Activated naive CD4-positive, alpha-beta T cell treated with anti-CD3 and anti-CD28 coated beads, Interleukin-2, amount 50 U/mL, for 24 hours (primary cell): Measurements from ENCODE around the gene POU1F1.
"Not testable (repeated sequence)": the region's sequence is repeated elsewhere in the genome, so short reads cannot be mapped to it uniquely, and the experiment has no call there.

ENCODE experiments used
- H3K27ac Mint-ChIP-seq: one replicate; pipeline ENCODE4 v1.8.0; 2021; ENCODE audit warnings: mild to moderate bottlenecking, mixed read lengths
- H3K27me3 Mint-ChIP-seq: one replicate; pipeline ENCODE4 v1.8.0; 2021; ENCODE audit warnings: mixed read lengths
- H3K36me3 Mint-ChIP-seq: one replicate; pipeline ENCODE4 v1.8.0; 2021; ENCODE audit warnings: mixed read lengths
- H3K4me1 Mint-ChIP-seq: one replicate; pipeline ENCODE4 v1.8.0; 2021; ENCODE audit warnings: mixed read lengths
- H3K4me3 Mint-ChIP-seq: one replicate; pipeline ENCODE4 v1.8.0; 2021; ENCODE audit warnings: mild to moderate bottlenecking, mixed read lengths
- H3K9me3 Mint-ChIP-seq: one replicate; pipeline ENCODE4 v1.8.0; 2021; ENCODE audit warnings: mixed read lengths

POU1F1 gene

DNA sequence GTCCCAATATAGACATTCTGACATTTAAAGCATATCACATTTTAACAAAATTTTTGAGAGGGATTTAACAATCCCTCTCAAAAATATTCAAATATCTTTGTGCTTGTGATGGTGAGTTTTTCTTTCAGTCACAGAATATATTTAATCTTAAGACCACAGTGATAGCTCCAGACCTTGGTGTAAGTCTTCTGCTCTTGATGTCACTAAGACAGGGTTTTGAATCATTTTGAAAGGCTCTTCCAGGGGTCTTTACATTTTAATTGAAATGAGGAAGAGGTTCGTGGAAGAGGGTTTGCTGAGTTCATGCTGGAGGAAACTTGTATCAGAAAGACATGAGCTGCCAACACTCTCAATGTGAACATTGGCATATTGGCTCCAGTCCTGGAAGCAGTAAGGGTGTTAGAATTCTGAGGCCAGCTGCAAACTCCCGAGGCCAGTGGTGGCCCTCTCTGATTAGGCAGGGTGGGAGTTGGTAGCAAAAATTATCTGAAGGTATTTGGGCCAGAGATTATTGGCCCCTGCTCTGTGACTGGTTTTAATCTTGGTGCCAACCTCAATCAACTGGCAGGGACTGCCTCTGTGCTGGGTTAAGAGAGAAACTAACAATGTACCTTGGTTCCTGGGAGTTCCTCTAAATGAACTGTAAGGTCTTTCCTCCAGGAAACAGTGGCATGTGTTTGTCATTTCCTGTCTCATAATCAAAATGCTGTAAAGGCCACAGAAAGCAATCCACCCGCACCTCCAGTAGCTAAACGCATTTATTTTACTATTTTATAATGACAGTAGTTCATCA is 5.3 kb downstream of the POU1F1 start:
- H3K27me3 Mint-ChIP-seq, result peaks cover 1% of the 10 kb centered on the region
- H3K4me3 Mint-ChIP-seq, result no peak overlapping the region
- no peaks in the 10 kb centered on the region for H3K36me3 Mint-ChIP-seq
- H3K4me1 Mint-ChIP-seq, result peaks cover 31% of the 10 kb centered on the region
- no peaks in the 10 kb centered on the region for H3K9me3 Mint-ChIP-seq
- no peak overlapping the region for H3K27ac Mint-ChIP-seq

DNA sequence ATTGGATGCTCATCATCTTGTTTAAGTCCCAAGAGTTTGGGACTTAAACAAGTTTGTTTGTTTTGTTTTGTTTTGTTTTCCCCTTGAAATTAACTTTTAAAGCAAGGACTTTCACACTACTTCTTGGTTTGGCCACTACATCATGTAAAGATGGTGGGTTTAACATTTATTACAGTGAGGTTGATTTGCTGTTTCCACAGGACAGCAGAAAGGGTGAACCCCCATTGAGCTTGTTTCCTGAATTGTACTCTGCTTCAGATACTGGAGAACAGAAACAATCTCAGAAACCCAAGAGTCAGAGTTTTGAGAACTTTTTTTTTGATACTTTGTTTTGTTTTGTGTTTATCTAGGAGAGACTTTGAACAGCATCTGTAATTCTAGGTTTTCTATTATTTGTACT is 6.7 kb downstream of the POU1F1 start:
- peaks cover 31% of the 10 kb centered on the region for H3K4me1 Mint-ChIP-seq
- H3K27me3 Mint-ChIP-seq, result peaks cover 1% of the 10 kb centered on the region
- peak overlapping the region; percentile 6 for H3K27ac Mint-ChIP-seq
- H3K36me3 Mint-ChIP-seq, result no peaks in the 10 kb centered on the region
- no peak overlapping the region for H3K4me3 Mint-ChIP-seq
- no peaks in the 10 kb centered on the region for H3K9me3 Mint-ChIP-seq

GRCh38 chr3:87268646-87269211 is 7.7 kb downstream of the POU1F1 start:
- Mint-ChIP-seq H3K4me3 (no peak overlapping the region), H3K27ac (no peak overlapping the region), H3K9me3 (no peaks in the 10 kb centered on the region), H3K36me3 (no peaks in the 10 kb centered on the region), H3K27me3 (peaks cover 1% of the 10 kb centered on the region), H3K4me1 (peaks cover 31% of the 10 kb centered on the region)

DNA sequence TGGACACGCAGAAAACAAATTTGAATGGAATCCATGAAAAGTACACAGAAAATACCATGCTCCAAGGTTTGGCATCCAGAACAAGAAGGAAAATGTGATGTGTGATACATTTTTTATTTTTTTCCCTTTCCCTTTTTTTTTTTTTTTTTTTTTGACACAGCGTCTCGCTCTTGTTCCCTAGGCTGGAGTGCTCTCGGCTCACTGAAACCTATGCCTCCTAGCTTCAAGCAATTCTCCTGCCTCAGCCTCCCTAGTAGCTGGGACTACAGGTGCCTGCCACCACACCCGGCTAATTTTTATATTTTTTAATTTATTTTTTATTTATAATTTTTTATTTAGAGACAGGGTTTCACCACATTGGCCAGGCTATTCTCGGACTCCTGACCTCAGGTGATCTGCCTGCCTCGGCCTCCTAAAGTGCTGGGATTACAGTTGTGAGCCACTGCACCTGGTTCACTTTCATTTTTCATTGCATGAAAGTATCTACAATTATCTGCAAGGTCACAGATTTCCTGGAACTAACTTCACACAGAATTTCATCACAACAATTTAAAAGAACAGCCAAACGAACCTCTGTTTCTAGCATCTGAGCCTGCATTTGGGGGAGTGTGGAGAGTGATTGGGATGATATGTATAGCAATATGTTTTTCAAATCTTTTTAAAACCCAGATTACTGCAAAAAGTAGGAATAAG is 8.3 kb downstream of the POU1F1 start:
- H3K27ac Mint-ChIP-seq, result no peak overlapping the region
- no peaks in the 10 kb centered on the region for H3K9me3 Mint-ChIP-seq
- H3K27me3 Mint-ChIP-seq, result no peaks in the 10 kb centered on the region
- H3K4me3 Mint-ChIP-seq, result no peak overlapping the region
- peaks cover 31% of the 10 kb centered on the region for H3K4me1 Mint-ChIP-seq
- no peaks in the 10 kb centered on the region for H3K36me3 Mint-ChIP-seq

DNA sequence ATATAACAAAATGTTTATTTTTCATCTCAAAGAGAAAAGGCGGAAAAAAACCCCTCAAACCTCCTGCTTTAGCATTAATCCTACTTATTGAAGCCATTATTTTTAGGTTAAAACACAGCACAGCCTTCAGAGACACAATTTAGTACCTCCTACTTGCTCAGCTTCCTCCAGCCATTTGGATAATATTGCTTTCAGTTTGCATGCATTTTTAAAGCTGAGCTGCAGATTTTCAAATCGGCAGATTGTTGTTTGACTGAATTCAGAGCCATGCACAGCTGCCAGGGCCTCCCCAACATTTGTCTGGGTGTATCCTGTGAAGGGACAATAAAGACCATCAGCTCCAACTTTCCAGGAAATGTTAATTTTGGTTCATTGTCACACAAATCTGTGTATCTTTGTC is 14.5 kb downstream of the POU1F1 start:
- Mint-ChIP-seq H3K4me1 (peaks cover 8% of the 10 kb centered on the region), H3K27ac (no peak overlapping the region), H3K27me3 (no peaks in the 10 kb centered on the region), H3K4me3 (no peak overlapping the region), H3K36me3 (no peaks in the 10 kb centered on the region), H3K9me3 (no peaks in the 10 kb centered on the region)

DNA sequence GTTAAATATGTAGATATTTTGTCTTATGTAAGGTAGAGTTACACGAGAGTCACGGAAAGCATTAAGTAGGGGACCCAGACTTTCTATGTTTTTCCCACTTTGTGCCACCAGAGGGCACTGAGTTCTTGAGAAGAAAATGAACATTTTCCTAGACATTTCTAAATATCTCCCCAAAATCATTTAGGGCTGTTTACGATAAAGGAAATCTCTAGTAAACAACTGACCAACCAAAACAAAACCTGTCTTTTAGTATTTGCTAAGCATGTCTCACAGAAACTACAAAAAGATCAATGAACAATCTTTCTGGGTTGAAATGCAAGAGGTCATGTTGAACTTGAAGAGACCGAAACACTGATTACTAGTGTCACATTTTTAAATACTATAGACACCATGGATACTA is 16.1 kb downstream of the POU1F1 start:
- Mint-ChIP-seq H3K4me3 (no peak overlapping the region), H3K27ac (no peak overlapping the region), H3K36me3 (peaks cover 2% of the 10 kb centered on the region), H3K4me1 (peaks cover 8% of the 10 kb centered on the region), H3K27me3 (no peaks in the 10 kb centered on the region), H3K9me3 (no peaks in the 10 kb centered on the region)

GRCh38 chr3:87250009-87250408 is 26.4 kb downstream of the POU1F1 start:
- Mint-ChIP-seq H3K36me3 (peaks cover 14% of the 10 kb centered on the region), H3K4me3 (no peak overlapping the region), H3K9me3 (no peaks in the 10 kb centered on the region), H3K27ac (no peak overlapping the region), H3K4me1 (peaks cover 5% of the 10 kb centered on the region), H3K27me3 (no peaks in the 10 kb centered on the region)

DNA sequence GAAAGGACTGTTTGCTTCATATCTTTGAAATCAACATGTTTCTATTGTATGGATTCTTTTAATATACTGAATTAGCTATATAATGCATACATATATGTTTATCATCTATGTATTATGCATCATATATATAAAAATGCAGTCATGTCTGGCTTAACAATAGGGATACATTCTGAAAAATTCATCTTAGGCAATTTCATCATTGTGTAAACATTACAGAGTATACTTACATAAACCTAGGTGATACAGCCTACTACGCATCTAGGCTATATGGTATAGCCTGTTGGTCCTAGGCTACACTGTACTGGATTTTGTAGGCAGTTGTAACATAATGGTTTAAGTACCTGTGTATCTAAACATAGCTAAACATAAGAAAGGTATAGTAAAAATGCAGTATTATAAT is 27.6 kb downstream of the POU1F1 start:
- H3K4me3 Mint-ChIP-seq, result no peak overlapping the region
- H3K9me3 Mint-ChIP-seq, result no peaks in the 10 kb centered on the region
- H3K36me3 Mint-ChIP-seq, result peaks cover 11% of the 10 kb centered on the region
- peaks cover 11% of the 10 kb centered on the region for H3K4me1 Mint-ChIP-seq
- H3K27me3 Mint-ChIP-seq, result no peaks in the 10 kb centered on the region
- H3K27ac Mint-ChIP-seq, result no peak overlapping the region

GRCh38 chr3:87248231-87248630 is 28.2 kb downstream of the POU1F1 start:
- not testable (repeated sequence) for H3K27ac Mint-ChIP-seq, H3K9me3 Mint-ChIP-seq, H3K4me3 Mint-ChIP-seq, H3K36me3 Mint-ChIP-seq, H3K27me3 Mint-ChIP-seq
- peaks cover 14% of the 10 kb centered on the region for H3K4me1 Mint-ChIP-seq

DNA sequence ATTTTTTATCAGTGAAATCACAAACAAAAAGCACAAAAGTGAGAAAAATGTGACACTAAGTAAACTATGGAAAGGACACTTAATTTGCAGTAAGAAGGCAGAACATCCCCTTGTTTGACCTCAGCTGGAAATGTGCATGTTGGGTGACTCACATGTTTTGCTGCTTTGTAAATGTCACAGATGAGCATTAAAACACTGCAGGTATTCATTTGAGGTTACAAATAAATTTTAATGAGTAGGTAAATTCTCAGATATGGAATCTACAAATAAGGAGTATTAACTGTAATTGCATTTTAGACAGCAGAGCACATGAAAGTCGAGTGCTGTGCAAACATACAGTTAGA is 29.0 kb downstream of the POU1F1 start:
- Mint-ChIP-seq H3K27ac (no peak overlapping the region), H3K36me3 (peaks cover 10% of the 10 kb centered on the region), H3K4me1 (peaks cover 23% of the 10 kb centered on the region), H3K27me3 (no peaks in the 10 kb centered on the region), H3K4me3 (no peak overlapping the region), H3K9me3 (no peaks in the 10 kb centered on the region)

- H3K4me1 Mint-ChIP-seq, result peaks cover 28% of the 10 kb centered on the region
Measured at GRCh38 chr3:87246662-87247429, 29.5 kb downstream of the POU1F1 start.

GRCh38 chr3:87236093-87236492 is 40.3 kb downstream of the POU1F1 start:
- H3K4me3 Mint-ChIP-seq, result no peak overlapping the region
- no peaks in the 10 kb centered on the region for H3K9me3 Mint-ChIP-seq
- H3K27me3 Mint-ChIP-seq, result no peaks in the 10 kb centered on the region
- no peak overlapping the region for H3K27ac Mint-ChIP-seq
- H3K36me3 Mint-ChIP-seq, result peaks cover 14% of the 10 kb centered on the region
- peaks cover 68% of the 10 kb centered on the region for H3K4me1 Mint-ChIP-seq

More at GRCh38 chr3:87246662-87247429, 29.5 kb downstream of the POU1F1 start:
- Mint-ChIP-seq H3K36me3 (peaks cover 13% of the 10 kb centered on the region), H3K9me3 (no peaks in the 10 kb centered on the region), H3K4me3 (no peak overlapping the region), H3K27ac (no peak overlapping the region), H3K27me3 (no peaks in the 10 kb centered on the region)

- no peaks in the 10 kb centered on the region for H3K27me3 Mint-ChIP-seq
- peaks cover 16% of the 10 kb centered on the region for H3K36me3 Mint-ChIP-seq
- no peak overlapping the region for H3K27ac Mint-ChIP-seq
- H3K4me1 Mint-ChIP-seq, result peaks cover 77% of the 10 kb centered on the region
- no peaks in the 10 kb centered on the region for H3K9me3 Mint-ChIP-seq
- H3K4me3 Mint-ChIP-seq, result no peak overlapping the region
Measured at GRCh38 chr3:87233805-87234204, 42.6 kb downstream of the POU1F1 start.

DNA sequence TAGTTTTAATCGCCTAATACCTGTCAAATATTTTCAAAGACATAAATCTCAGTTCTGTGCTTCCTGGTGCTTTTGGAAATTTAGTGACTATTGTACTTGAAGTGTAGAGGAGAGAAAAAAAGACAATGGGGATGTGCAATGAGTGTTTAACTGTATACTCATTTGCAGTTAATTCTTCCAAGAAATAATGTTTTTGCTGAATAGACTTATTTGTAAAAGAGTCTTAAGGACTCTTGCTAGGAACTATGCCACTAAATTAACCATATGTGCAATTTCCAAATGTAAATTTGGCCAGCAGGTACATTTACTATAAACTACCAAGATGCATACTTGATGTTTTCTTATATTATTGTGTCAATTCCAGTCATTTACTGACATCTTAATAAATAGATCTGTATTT is 47.3 kb downstream of the POU1F1 start:
- peaks cover 62% of the 10 kb centered on the region for H3K4me1 Mint-ChIP-seq
- H3K27me3 Mint-ChIP-seq, result no peaks in the 10 kb centered on the region
- H3K9me3 Mint-ChIP-seq, result no peaks in the 10 kb centered on the region
- H3K27ac Mint-ChIP-seq, result no peak overlapping the region
- H3K36me3 Mint-ChIP-seq, result peaks cover 13% of the 10 kb centered on the region
- peak overlapping the region; percentile 99 for H3K4me3 Mint-ChIP-seq

- peak overlapping the region; percentile 99 for H3K4me3 Mint-ChIP-seq
- no peaks in the 10 kb centered on the region for H3K27me3 Mint-ChIP-seq
- H3K27ac Mint-ChIP-seq, result no peak overlapping the region
- H3K36me3 Mint-ChIP-seq, result peaks cover 13% of the 10 kb centered on the region
- peaks cover 54% of the 10 kb centered on the region for H3K4me1 Mint-ChIP-seq
- no peaks in the 10 kb centered on the region for H3K9me3 Mint-ChIP-seq
Measured at GRCh38 chr3:87228316-87228715, 48.1 kb downstream of the POU1F1 start.

DNA sequence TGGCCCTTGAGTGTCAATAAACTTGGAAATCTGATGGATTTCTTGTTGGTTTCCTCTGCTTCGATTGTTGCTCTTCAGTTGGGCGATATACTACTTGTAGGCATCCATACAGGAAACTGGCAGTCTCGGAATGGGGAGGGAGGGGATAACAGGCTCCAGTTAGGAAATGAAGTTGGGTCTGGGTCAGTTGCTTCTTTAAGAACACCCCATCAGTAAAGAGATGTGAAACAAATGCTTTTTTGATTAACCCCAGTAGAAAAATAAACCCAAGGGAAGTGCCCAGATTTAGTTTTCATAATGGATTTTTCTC is 48.6 kb downstream of the POU1F1 start:
- Mint-ChIP-seq H3K9me3 (no peaks in the 10 kb centered on the region), H3K4me1 (peaks cover 49% of the 10 kb centered on the region), H3K36me3 (peaks cover 9% of the 10 kb centered on the region), H3K27me3 (peaks cover 3% of the 10 kb centered on the region), H3K27ac (peak overlapping the region; percentile 98), H3K4me3 (peak overlapping the region; percentile 99)
